ENCODE measurements around the gene SYNGR3.

The SYNGR3 gene

DNA sequence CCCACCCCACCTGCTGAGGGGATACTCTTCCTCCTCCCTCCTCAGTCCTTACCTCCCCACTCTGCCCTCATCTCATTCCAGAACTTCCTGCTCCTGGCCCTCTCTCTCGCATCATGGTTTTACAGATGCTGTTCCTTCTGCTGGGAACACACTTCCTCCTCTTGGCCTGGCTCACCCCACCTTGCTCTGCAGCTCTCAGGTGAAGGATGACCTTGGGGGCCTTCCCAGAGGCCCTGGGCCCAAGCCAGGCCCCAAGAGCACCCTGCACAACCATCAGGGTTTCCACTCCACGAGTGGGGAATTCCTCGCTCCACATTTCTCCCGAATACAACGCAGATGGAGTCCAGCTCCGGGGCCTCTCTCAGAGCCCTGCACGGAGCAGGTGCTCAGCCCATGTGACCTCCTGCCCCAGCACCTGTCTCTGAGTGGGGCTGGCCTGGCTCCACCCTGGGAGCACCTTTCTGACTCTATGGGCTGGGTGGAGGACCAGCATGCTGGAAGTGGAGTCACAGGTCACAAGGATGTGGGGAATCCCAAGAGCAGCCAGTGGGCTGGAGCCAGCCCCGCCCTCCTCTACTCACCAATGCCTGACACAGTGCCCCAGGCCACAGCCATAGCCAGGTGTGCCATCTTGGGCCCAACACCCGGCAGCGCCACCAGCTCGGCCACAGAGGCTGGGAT is 53.4 kb downstream of the SYNGR3 start:
- peaks cover 4% of the 10 kb centered on the region for H3K36me3 Mint-ChIP-seq
- ATAC-seq (ENCODE audit: low read depth) = no peak
- no peak overlapping the region for H3K4me3 Mint-ChIP-seq
- H3K4me1 Mint-ChIP-seq = peaks cover 9% of the 10 kb centered on the region
- H3K9me3 Mint-ChIP-seq = no peaks in the 10 kb centered on the region
- no peak for DNase-seq (ENCODE audit: low spot score in 2 of 2)
- peaks cover 5% of the 10 kb centered on the region for H3K27me3 Mint-ChIP-seq
- no peak overlapping the region for H3K27ac Mint-ChIP-seq
